ENCODE results near the gene DKK3.

DKK3 gene

DNA sequence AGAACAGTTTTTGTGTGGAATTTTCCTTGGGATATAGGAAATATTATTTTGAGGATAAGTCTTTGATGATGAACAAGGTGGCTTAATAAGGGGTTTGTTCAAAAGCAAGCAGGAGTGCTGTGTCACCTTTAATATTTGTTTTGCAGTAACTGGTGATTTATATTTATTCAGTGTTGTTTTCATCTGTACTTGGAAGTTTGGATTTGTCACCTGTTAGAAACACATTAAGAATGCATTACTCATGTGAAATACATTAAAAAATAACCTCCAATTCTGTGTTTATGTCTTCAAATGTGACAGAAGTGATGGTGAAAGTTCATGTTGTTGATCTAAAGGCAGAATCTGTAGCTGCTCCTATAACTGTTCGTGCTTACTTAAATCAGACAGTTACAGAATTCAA, 70.5 kb downstream of the DKK3 start:
- DNase-seq (ENCODE audit: low read depth), result no peak

- no peak for DNase-seq (ENCODE audit: low read depth)
Measured at GRCh38 chr11:11937433-11937832, 71.0 kb downstream of the DKK3 start.

GRCh38 chr11:11935536-11935935, 72.9 kb downstream of the DKK3 start:
- DNase-seq (ENCODE audit: low read depth), result no peak

DNA sequence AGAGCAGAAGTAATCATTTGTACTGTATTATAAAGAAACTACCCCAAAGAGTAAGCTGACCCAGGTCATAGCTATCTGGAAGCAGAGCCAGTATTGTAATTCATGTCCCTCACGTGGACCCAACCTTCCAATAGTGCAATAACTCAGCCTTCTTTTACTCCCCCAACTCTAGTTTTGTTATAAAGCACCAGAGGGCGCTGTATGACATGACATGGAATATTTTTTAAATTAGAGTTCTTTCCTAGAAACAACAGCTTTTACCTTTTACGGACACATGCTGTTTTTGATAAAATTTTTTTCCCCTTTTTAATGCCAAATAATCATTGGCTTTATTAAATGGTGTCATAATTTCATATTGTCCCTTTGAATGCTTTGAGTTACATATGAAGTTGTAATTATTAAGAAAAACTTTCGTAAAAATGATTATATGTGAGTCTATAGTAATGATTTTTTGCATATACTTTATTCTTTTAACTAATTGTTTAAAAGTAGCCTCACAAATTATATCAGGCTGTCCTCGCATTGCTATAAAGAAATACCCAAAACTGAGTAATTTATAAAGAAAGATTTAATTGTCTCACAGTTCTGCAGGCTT, 76.9 kb downstream of the DKK3 start:
- DNase-seq (ENCODE audit: low read depth), result peak; percentile 50

DNA sequence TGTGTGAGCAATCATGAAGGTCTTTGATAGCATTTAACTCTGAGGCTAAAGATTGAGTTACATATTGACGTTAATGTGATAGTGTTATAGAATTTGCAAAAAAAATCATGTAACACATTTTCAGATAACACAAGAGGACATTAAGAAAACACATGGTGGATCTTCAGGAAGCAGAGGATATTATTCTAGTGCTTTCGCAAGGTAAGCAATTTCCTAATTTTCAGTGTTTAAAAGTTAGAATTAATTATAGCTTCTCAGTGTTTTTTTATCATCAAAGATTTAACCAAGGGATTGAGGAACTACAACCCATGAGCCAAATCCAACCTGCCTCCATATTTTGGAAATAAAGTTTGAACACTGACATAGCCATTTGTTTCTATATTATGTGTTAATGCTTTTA, 78.5 kb downstream of the DKK3 start:
- no peak for DNase-seq (ENCODE audit: low read depth)

GRCh38 chr11:11923828-11924227, 84.6 kb downstream of the DKK3 start:
- no peak for DNase-seq (ENCODE audit: low read depth)

GRCh38 chr11:11916981-11917399, 91.4 kb downstream of the DKK3 start:
- peak; percentile 79 for DNase-seq (ENCODE audit: low read depth)

GRCh38 chr11:11915625-11916024, 92.8 kb downstream of the DKK3 start:
- no peak for DNase-seq (ENCODE audit: low read depth)

GRCh38 chr11:11913395-11913794, 95.0 kb downstream of the DKK3 start:
- no peak for DNase-seq (ENCODE audit: low read depth)

Measured in HS-27A (cell line).